ENCODE results near the gene RPL18. TPM values are rescaled to one million over a fixed set of nuclear protein-coding genes. Genes with fewer than 3 reads are reported as not detected.

Gene RPL18
- total and polyA plus RNA-seq, 2 experiments from 2014 or later = 1,898 to 2,011 TPM

DNA sequence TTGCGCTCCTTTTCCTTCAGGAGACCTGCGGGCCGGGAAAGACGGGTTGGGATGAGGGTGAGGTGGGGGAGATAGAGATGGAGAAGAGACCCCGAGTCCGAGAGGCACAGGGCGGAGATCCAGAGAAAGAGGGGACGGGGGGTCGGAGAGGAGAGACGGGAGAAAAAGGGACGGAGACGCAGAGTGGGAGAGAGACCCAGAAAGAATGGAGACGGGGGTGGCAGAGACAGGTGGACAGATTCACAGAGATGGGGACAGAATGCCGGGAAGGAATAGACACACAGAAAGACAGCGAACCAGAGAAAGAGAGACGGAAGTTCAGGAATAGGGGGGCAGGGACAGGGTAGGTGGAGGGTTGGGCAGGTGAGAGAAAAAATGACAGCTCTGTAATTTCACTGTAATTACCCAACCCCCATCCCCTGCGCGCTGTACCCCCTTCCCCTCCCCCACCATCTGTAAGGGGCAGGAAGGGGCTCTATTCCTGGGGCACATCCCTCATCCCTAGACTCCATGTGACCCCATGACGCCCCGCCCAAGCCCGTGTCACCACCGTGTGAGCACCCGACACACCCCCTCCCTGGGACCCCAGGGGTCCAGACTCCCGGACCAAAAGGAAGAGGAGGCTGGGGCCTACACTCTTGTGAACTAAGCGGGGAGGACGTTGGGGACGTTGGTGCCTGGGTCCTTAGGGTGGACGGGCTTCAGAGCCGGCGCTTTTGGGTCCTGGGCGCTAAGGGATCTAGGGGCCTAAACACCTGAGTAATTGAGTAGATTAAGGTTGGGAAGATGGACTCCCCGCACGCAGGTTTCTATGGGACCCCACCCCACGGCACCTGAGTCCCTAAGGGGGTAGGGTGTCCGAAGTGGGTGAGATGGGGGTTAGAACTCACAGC is 17.2 kb upstream of the RPL18 start:
- H2AFZ ChIP-seq = no peak overlapping the region; the same call in 1 of the 2 replicates
- Mint-ChIP-seq H3K4me1 (peaks cover 36% of the 10 kb centered on the region), H3K36me3 (ENCODE audit: low read depth) (peaks cover 25% of the 10 kb centered on the region), H3K9me3 (no peaks in the 10 kb centered on the region), H3K4me3 (peak overlapping the region; percentile 81), H3K27ac (peak overlapping the region; percentile 14; the same call in 1 of the 2 replicates), H3K27me3 (ENCODE audit: insufficient read depth, low read depth, poor library complexity) (peaks cover 25% of the 10 kb centered on the region)
- peaks cover 19% of the 10 kb centered on the region for H3K27me3 ChIP-seq (ENCODE audit: insufficient read depth)
- TF ChIP-seq, protein P1, sequence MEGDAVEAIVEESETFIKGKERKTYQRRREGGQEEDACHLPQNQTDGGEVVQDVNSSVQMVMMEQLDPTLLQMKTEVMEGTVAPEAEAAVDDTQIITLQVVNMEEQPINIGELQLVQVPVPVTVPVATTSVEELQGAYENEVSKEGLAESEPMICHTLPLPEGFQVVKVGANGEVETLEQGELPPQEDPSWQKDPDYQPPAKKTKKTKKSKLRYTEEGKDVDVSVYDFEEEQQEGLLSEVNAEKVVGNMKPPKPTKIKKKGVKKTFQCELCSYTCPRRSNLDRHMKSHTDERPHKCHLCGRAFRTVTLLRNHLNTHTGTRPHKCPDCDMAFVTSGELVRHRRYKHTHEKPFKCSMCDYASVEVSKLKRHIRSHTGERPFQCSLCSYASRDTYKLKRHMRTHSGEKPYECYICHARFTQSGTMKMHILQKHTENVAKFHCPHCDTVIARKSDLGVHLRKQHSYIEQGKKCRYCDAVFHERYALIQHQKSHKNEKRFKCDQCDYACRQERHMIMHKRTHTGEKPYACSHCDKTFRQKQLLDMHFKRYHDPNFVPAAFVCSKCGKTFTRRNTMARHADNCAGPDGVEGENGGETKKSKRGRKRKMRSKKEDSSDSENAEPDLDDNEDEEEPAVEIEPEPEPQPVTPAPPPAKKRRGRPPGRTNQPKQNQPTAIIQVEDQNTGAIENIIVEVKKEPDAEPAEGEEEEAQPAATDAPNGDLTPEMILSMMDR (conservative IDR thresholded peaks at IDR 0.05; ENCODE audit: low read depth in 2 of 2) = no peak
- no peak for TF ChIP-seq ZNF114 (CRISPR knock-in tag; IDR thresholded peaks at IDR 0.05)
- TF ChIP-seq STAT1 (IDR thresholded peaks at IDR 0.05; ENCODE audit: unreplicated experiment) = no peak
- TF ChIP-seq ZNF331 (CRISPR knock-in tag; IDR thresholded peaks at IDR 0.05; ENCODE audit: low read depth) = no peak
- TF ChIP-seq, protein P2, sequence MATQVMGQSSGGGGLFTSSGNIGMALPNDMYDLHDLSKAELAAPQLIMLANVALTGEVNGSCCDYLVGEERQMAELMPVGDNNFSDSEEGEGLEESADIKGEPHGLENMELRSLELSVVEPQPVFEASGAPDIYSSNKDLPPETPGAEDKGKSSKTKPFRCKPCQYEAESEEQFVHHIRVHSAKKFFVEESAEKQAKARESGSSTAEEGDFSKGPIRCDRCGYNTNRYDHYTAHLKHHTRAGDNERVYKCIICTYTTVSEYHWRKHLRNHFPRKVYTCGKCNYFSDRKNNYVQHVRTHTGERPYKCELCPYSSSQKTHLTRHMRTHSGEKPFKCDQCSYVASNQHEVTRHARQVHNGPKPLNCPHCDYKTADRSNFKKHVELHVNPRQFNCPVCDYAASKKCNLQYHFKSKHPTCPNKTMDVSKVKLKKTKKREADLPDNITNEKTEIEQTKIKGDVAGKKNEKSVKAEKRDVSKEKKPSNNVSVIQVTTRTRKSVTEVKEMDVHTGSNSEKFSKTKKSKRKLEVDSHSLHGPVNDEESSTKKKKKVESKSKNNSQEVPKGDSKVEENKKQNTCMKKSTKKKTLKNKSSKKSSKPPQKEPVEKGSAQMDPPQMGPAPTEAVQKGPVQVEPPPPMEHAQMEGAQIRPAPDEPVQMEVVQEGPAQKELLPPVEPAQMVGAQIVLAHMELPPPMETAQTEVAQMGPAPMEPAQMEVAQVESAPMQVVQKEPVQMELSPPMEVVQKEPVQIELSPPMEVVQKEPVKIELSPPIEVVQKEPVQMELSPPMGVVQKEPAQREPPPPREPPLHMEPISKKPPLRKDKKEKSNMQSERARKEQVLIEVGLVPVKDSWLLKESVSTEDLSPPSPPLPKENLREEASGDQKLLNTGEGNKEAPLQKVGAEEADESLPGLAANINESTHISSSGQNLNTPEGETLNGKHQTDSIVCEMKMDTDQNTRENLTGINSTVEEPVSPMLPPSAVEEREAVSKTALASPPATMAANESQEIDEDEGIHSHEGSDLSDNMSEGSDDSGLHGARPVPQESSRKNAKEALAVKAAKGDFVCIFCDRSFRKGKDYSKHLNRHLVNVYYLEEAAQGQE (IDR thresholded peaks at IDR 0.05; ENCODE audit: unreplicated experiment) = no peak
- TF ChIP-seq, protein P3, sequence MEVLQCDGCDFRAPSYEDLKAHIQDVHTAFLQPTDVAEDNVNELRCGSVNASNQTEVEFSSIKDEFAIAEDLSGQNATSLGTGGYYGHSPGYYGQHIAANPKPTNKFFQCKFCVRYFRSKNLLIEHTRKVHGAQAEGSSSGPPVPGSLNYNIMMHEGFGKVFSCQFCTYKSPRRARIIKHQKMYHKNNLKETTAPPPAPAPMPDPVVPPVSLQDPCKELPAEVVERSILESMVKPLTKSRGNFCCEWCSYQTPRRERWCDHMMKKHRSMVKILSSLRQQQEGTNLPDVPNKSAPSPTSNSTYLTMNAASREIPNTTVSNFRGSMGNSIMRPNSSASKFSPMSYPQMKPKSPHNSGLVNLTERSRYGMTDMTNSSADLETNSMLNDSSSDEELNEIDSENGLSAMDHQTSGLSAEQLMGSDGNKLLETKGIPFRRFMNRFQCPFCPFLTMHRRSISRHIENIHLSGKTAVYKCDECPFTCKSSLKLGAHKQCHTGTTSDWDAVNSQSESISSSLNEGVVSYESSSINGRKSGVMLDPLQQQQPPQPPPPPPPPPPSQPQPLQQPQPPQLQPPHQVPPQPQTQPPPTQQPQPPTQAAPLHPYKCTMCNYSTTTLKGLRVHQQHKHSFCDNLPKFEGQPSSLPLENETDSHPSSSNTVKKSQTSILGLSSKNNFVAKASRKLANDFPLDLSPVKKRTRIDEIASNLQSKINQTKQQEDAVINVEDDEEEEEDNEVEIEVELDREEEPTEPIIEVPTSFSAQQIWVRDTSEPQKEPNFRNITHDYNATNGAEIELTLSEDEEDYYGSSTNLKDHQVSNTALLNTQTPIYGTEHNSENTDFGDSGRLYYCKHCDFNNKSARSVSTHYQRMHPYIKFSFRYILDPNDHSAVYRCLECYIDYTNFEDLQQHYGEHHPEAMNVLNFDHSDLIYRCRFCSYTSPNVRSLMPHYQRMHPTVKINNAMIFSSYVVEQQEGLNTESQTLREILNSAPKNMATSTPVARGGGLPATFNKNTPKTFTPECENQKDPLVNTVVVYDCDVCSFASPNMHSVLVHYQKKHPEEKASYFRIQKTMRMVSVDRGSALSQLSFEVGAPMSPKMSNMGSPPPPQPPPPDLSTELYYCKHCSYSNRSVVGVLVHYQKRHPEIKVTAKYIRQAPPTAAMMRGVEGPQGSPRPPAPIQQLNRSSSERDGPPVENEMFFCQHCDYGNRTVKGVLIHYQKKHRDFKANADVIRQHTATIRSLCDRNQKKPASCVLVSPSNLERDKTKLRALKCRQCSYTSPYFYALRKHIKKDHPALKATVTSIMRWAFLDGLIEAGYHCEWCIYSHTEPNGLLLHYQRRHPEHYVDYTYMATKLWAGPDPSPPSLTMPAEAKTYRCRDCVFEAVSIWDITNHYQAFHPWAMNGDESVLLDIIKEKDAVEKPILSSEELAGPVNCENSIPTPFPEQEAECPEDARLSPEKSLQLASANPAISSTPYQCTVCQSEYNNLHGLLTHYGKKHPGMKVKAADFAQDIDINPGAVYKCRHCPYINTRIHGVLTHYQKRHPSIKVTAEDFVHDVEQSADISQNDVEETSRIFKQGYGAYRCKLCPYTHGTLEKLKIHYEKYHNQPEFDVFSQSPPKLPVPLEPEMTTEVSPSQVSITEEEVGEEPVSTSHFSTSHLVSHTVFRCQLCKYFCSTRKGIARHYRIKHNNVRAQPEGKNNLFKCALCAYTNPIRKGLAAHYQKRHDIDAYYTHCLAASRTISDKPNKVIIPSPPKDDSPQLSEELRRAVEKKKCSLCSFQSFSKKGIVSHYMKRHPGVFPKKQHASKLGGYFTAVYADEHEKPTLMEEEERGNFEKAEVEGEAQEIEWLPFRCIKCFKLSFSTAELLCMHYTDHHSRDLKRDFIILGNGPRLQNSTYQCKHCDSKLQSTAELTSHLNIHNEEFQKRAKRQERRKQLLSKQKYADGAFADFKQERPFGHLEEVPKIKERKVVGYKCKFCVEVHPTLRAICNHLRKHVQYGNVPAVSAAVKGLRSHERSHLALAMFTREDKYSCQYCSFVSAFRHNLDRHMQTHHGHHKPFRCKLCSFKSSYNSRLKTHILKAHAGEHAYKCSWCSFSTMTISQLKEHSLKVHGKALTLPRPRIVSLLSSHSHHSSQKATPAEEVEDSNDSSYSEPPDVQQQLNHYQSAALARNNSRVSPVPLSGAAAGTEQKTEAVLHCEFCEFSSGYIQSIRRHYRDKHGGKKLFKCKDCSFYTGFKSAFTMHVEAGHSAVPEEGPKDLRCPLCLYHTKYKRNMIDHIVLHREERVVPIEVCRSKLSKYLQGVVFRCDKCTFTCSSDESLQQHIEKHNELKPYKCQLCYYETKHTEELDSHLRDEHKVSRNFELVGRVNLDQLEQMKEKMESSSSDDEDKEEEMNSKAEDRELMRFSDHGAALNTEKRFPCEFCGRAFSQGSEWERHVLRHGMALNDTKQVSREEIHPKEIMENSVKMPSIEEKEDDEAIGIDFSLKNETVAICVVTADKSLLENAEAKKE (CRISPR knock-in tag; IDR thresholded peaks at IDR 0.05) = no peak
- TF ChIP-seq POLR2AphosphoS5 (IDR thresholded peaks at IDR 0.05; ENCODE audit: low read depth) = no peak
- no peak for TF ChIP-seq NANOG (IDR thresholded peaks at IDR 0.05; ENCODE audit: borderline replicate concordance)
- TF ChIP-seq EZH2 (IDR thresholded peaks at IDR 0.05; ENCODE audit: low read depth, unreplicated experiment) = no peak
- TF ChIP-seq, protein P4, sequence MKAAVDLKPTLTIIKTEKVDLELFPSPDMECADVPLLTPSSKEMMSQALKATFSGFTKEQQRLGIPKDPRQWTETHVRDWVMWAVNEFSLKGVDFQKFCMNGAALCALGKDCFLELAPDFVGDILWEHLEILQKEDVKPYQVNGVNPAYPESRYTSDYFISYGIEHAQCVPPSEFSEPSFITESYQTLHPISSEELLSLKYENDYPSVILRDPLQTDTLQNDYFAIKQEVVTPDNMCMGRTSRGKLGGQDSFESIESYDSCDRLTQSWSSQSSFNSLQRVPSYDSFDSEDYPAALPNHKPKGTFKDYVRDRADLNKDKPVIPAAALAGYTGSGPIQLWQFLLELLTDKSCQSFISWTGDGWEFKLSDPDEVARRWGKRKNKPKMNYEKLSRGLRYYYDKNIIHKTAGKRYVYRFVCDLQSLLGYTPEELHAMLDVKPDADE (IDR thresholded peaks at IDR 0.05) = no peak
- no peak for TF ChIP-seq JUNB (IDR thresholded peaks at IDR 0.05; ENCODE audit: unreplicated experiment)
- TF ChIP-seq CREB1 (CRISPR knock-in tag; IDR thresholded peaks at IDR 0.05; ENCODE audit: low read depth) = no peak
- no peak for TF ChIP-seq EZH2phosphoT487 (IDR thresholded peaks at IDR 0.05; ENCODE audit: unreplicated experiment)
- no peaks in the 10 kb centered on the region for H3K36me3 ChIP-seq (ENCODE audit: insufficient read depth)
- H3K79me2 ChIP-seq (replicated peaks; ENCODE audit: insufficient read depth) = no peaks in the 10 kb centered on the region
- DNase-seq (ENCODE audit: low spot score) (peak; percentile 48), ATAC-seq (no peak)
- H4K20me1 ChIP-seq (replicated peaks; ENCODE audit: insufficient read depth) = no peaks in the 10 kb centered on the region
- peak overlapping the region; percentile 96 for H3K4me2 ChIP-seq
- peaks cover 38% of the 10 kb centered on the region for H3K4me1 ChIP-seq (ENCODE audit: insufficient read depth)
- peaks cover 37% of the 10 kb centered on the region for H3F3A ChIP-seq (replicated peaks; ENCODE audit: low read depth)
- H3K4me3 ChIP-seq = peak overlapping the region; percentile 75
- no peaks in the 10 kb centered on the region for H3K9me2 ChIP-seq (ENCODE audit: insufficient read depth)
- no peak overlapping the region for H3K27ac ChIP-seq (ENCODE audit: low read depth)
